ENCODE data around the gene LAG3. TPM values are rescaled to one million over a fixed set of nuclear protein-coding genes. Genes with fewer than 3 reads are reported as not detected.
"Not testable (repeated sequence)": the region's sequence is repeated elsewhere in the genome, so short reads cannot be mapped to it uniquely, and the experiment has no call there.

LAG3 gene
- 0.57 TPM in 1 of 2 replicates, not detected in the other for total RNA-seq
- polyA plus RNA-seq (2012): 0.23 TPM

DNA sequence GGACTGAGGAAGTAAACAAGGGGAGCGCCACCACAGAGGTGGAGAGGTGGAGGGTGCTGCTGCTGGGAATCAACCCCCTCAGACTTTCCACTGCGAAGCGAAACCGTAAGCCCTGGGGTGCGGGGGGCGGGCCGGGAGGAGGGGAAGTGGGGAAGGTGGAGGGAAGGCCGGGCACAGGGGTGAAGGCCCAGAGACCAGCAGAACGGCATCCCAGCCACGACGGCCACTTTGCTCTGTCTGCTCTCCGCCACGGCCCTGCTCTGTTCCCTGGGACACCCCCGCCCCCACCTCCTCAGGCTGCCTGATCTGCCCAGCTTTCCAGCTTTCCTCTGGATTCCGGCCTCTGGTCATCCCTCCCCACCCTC lies at the start of gene LAG3:
Gene LAG3, plus strand, starts transcription at position 190 of the 365 bp plus-strand sequence. CDS start 333 bp downstream, outside the sequence.
- no peak for DNase-seq (ENCODE audit: low read depth)

GRCh38 chr12:6722863-6723262 lies 49.5 kb upstream of the LAG3 start:
- no peak for DNase-seq (ENCODE audit: low read depth)

GRCh38 chr12:6723607-6724408 lies 48.5 kb upstream of the LAG3 start, which contains the start of gene COPS7A:
TSS of gene COPS7A (plus strand) at chr12:6724046. CDS start at chr12:6724657, 611 bp downstream.
- peak; percentile 99 for DNase-seq (ENCODE audit: low read depth)

DNA sequence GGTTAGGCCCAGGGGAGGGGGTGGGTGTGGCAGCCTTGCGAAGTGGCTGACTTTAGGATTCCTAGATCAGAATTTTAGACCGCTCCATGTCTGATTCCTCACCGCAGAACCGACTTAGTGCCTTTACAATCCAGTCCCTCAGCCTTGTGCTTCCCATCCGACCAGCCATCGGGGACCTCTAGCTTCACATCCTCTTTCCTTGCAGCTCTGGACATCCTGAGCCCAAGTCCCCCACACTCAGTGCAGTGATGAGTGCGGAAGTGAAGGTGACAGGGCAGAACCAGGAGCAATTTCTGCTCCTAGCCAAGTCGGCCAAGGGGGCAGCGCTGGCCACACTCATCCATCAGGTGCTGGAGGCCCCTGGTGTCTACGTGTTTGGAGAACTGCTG lies 47.9 kb upstream of the LAG3 start:
- peak; percentile 25 for DNase-seq (ENCODE audit: low read depth)

- DNase-seq (ENCODE audit: low read depth): no peak
Measured at GRCh38 chr12:6725350-6725749, 47.0 kb upstream of the LAG3 start.

- DNase-seq (ENCODE audit: low read depth): no peak
Measured at GRCh38 chr12:6729186-6729585, 43.1 kb upstream of the LAG3 start.

- no peak for DNase-seq (ENCODE audit: low read depth)
Measured at GRCh38 chr12:6730169-6730568, 42.2 kb upstream of the LAG3 start.

- DNase-seq (ENCODE audit: low read depth): no peak
Measured at GRCh38 chr12:6734506-6735387, 37.6 kb upstream of the LAG3 start.

- DNase-seq (ENCODE audit: low read depth): peak; percentile 64
Measured at GRCh38 chr12:6735448-6736191, 36.7 kb upstream of the LAG3 start.

DNA sequence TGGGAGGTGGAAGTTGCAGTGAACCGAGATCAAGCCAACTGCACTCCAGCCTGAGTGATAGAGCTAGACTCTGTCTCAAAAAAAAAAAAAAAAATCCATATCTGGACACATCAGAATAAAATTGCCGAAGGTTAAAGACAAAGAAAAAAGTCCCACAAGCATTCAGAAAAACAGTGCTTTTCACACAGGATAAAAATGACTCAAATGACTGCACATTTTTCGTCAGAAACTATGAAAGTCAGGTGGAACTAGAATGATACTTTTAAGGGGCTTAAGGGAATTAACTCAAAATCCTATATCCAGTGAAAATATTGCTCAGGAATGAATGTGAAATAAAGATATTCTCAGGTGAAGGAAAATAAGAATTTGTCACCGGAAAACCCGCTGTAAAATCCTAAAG lies 35.6 kb upstream of the LAG3 start:
- DNase-seq (ENCODE audit: low read depth): no peak

GRCh38 chr12:6742080-6742479 lies 30.2 kb upstream of the LAG3 start:
- not testable (repeated sequence) for DNase-seq (ENCODE audit: low read depth)

DNA sequence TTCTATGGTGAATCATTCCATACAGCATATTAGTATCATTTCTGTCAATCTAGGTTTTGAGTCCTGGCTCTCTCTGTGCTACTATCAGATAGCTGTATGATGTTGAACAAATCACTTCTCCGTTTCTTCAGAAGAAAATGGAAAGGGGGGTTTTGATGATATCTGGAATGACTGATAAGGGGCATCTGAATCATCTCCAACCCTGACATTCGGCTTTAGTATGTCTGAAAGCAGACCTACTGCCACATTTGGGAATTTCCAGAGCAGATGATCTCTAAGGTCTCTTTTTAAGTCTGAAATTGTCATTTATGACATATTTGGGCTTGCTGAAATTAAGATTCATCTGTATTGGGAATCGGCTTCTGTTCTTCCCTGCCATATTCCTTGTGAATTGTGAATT lies 29.5 kb upstream of the LAG3 start:
- no peak for DNase-seq (ENCODE audit: low read depth)

DNA sequence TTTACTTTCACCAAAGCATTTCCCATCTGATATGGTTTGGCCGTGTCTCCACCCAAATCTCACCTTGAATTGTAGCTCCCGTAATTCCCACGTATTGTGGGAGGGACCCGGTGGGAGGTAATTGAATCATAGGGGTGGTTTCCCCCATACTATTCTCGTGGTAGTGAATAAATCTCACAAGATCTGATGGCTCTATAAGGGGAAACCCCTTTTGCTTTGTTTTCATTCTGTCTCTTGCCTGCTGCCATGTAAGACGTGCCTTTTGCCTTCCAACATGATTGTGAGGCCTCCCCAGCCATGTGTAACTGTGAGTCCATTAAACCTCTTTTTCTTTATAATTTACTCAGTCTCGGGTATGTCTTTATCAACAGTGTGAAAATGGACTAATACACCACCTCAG lies 29.0 kb upstream of the LAG3 start:
- not testable (repeated sequence) for DNase-seq (ENCODE audit: low read depth)

- no peak for DNase-seq (ENCODE audit: low read depth)
Measured at GRCh38 chr12:6745741-6746525, 26.4 kb upstream of the LAG3 start.

- no peak for DNase-seq (ENCODE audit: low read depth)
Measured at GRCh38 chr12:6747216-6747615, 25.1 kb upstream of the LAG3 start.

DNA sequence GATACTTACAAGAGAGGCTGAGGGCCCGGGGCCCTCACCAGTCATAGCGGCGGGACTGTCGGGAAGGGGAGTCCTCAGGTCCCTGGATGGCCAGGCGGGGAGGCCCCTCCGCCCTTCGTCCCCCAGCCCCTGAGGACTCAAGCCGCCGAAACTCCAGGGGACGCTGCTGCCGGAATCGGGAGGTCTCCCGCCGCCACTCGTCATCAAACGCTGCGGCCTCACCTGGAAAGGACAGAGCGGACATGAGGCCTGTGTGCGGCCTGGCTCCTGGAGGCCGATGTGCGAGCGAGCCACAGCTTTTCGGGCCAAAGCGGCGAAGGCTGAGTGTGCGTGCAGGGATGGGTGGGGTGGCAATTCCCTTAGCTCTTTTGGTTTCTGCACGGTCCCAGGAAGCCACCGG lies 23.6 kb upstream of the LAG3 start:
- no peak for DNase-seq (ENCODE audit: low read depth)

- no peak for DNase-seq (ENCODE audit: low read depth)
Measured at GRCh38 chr12:6750506-6750905, 21.8 kb upstream of the LAG3 start.

GRCh38 chr12:6751767-6752166 lies 20.6 kb upstream of the LAG3 start:
- no peak for DNase-seq (ENCODE audit: low read depth)

- DNase-seq (ENCODE audit: low read depth): peak; percentile 70
Measured at GRCh38 chr12:6752167-6752920, 20.0 kb upstream of the LAG3 start.

Data from myocyte (in vitro differentiated cells).